WI38 (cell line): ENCODE results near the gene NRCAM.

Source experiments
- H3K4me3 ChIP-seq: 2 replicates; pipeline ENCODE4 v1.5.1; 2011; ENCODE audit warnings: low read depth, mild to moderate bottlenecking, control low read depth, low read length
- TF ChIP-seq, protein P1 (sequence below): IDR thresholded peaks from 2 replicates; pipeline ENCODE4 v1.5.1; 2012; ENCODE audit warnings: low read depth, mild to moderate bottlenecking, control low read depth, low read length

Gene NRCAM

GRCh38 chr7:108114117-108114841 is 342.0 kb downstream of the NRCAM start:
- no peak overlapping the region for H3K4me3 ChIP-seq
- TF ChIP-seq, protein P1, sequence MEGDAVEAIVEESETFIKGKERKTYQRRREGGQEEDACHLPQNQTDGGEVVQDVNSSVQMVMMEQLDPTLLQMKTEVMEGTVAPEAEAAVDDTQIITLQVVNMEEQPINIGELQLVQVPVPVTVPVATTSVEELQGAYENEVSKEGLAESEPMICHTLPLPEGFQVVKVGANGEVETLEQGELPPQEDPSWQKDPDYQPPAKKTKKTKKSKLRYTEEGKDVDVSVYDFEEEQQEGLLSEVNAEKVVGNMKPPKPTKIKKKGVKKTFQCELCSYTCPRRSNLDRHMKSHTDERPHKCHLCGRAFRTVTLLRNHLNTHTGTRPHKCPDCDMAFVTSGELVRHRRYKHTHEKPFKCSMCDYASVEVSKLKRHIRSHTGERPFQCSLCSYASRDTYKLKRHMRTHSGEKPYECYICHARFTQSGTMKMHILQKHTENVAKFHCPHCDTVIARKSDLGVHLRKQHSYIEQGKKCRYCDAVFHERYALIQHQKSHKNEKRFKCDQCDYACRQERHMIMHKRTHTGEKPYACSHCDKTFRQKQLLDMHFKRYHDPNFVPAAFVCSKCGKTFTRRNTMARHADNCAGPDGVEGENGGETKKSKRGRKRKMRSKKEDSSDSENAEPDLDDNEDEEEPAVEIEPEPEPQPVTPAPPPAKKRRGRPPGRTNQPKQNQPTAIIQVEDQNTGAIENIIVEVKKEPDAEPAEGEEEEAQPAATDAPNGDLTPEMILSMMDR, result no peak; the same call in 1 of the 2 replicates

GRCh38 chr7:108112683-108113082 is 343.6 kb downstream of the NRCAM start:
- TF ChIP-seq, protein P1, result no peak

GRCh38 chr7:108109221-108109908 is 346.9 kb downstream of the NRCAM start:
- H3K4me3 ChIP-seq, result no peak overlapping the region
- TF ChIP-seq, protein P1, result 0 out of 2 replicates have a peak, but pooled peaks have one; percentile 3

More at GRCh38 chr7:108112683-108113082, 343.6 kb downstream of the NRCAM start:
- no peak overlapping the region for H3K4me3 ChIP-seq

DNA sequence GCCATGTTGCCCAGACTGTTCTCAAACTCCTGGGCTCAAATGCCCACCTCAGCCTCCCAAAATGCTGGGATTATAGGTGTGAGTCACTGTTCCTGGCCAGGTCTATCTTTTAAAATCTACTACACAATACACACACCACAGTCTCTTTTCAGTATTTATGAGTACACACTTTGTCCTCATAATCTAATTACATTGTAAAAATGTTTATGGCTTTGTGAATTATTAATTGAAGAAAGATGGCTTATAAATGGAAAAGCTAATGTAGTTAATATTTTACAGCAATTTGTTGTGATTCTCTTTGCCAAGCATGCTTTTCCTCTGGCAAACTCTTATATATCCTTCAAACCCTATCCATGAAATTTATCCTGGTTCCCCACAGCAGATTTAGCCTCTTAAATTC is 348.1 kb downstream of the NRCAM start:
- no peak overlapping the region for H3K4me3 ChIP-seq
- TF ChIP-seq, protein P1, result no peak

GRCh38 chr7:108104324-108104723 is 351.9 kb downstream of the NRCAM start:
- TF ChIP-seq, protein P1, result no peak
- H3K4me3 ChIP-seq, result no peak overlapping the region

- no peak overlapping the region for H3K4me3 ChIP-seq
- TF ChIP-seq, protein P1, result no peak
These were observed 352.5 kb downstream of the NRCAM start for GRCh38 chr7:108103558-108104298.
